Panc1 (cell line): ENCODE data around the gene USP32.

Source experiments
- CTCF ChIP-seq: fragments of 450-650 bp; IDR thresholded peaks from 2 replicates; pipeline ENCODE4 v1.5.1; 2017; ENCODE audit warnings: mild to moderate bottlenecking
- POLR2AphosphoS5 ChIP-seq: IDR thresholded peaks from 2 replicates; pipeline ENCODE4 v1.6.1; 2012; ENCODE audit warnings: mild to moderate bottlenecking, low read depth, low read length, moderate library complexity
- REST ChIP-seq, 2 experiments: IDR thresholded peaks; 2 replicates each; pipeline ENCODE4 v1.6.1; 2011 to 2012; ENCODE audit warnings: low read depth in 2 of 2, control low read depth in 1 of 2, low read length in 1 of 2, mild to moderate bottlenecking in 1 of 2, moderate library complexity in 1 of 2; ENCODE audit not compliant: insufficient read depth in 1 of 2
- SIN3A ChIP-seq: IDR thresholded peaks from 2 replicates; pipeline ENCODE4 v1.6.1; 2012; ENCODE audit warnings: low read depth, mild to moderate bottlenecking, low read length, moderate library complexity, borderline replicate concordance; ENCODE audit not compliant: insufficient read depth
- TCF7L2 ChIP-seq: IDR thresholded peaks from 2 replicates; pipeline ENCODE4 v1.6.1; 2011; ENCODE audit warnings: mild to moderate bottlenecking, low read depth, low read length, inconsistent platforms

GRCh38 chr17:60256174-60256573 is 135.8 kb downstream of the USP32 start:
- TF ChIP-seq CTCF (no peak), TCF7L2 (no peak), POLR2AphosphoS5 (no peak), REST (IDR thresholded peaks at IDR 0.05; ENCODE audit: insufficient read depth in 1 of 2, low read depth in 2 of 2, low read length in 1 of 2) (no peak), SIN3A (no peak)
